ENCODE measurements around the gene DCXR.

The DCXR gene

DNA sequence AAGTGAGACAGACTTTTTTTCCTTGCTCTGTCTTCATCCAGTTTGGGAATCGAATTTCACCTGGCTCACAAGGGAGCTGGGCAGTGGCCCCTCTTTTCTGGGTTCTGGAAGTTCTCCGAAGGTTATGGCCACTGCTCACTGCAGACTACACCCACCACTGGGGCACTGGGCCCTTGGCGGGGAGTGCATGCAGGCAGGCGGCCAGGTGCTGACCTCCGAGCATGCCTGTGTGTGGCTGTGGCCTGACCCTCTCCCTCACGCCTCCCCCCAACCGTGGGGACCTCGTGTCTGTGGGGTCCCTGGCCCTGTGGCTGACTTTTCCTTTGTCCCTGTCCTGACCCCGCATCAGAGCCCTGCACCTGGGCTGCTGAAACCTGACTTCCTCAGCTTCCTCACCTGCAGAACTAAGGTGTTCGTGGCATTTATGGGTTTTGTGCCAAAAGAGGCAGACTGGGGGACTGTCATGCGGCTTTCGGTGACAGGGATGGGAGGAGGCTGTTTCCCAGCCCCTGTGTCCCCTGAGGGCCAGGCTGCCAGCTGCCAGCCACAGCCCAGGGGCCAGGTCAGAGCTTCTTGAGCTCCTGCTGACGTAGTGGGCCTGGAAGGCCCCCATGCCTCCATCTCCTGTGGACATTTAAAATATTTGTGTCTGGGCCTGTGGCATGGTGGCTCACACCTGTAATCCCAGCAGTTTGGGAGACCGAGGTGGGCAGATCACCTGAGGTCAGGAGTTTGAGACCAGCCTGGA lies 38.6 kb downstream of the DCXR start:
- DNase-seq (ENCODE audit: low read depth, low spot score), result no peak

- DNase-seq (ENCODE audit: low read depth, low spot score), result no peak
Measured at GRCh38 chr17:81998212-81998611, 39.3 kb downstream of the DCXR start.

GRCh38 chr17:81996757-81997441 lies 40.6 kb downstream of the DCXR start:
- no peak for DNase-seq (ENCODE audit: low read depth, low spot score)

GRCh38 chr17:81996232-81996756 lies 41.2 kb downstream of the DCXR start:
- no peak for DNase-seq (ENCODE audit: low read depth, low spot score)

GRCh38 chr17:81995463-81996231 lies 41.9 kb downstream of the DCXR start:
- DNase-seq (ENCODE audit: low read depth, low spot score), result no peak

- peak; percentile 28 for DNase-seq (ENCODE audit: low read depth, low spot score)
Measured at GRCh38 chr17:81994593-81995462, 42.7 kb downstream of the DCXR start.

DNA sequence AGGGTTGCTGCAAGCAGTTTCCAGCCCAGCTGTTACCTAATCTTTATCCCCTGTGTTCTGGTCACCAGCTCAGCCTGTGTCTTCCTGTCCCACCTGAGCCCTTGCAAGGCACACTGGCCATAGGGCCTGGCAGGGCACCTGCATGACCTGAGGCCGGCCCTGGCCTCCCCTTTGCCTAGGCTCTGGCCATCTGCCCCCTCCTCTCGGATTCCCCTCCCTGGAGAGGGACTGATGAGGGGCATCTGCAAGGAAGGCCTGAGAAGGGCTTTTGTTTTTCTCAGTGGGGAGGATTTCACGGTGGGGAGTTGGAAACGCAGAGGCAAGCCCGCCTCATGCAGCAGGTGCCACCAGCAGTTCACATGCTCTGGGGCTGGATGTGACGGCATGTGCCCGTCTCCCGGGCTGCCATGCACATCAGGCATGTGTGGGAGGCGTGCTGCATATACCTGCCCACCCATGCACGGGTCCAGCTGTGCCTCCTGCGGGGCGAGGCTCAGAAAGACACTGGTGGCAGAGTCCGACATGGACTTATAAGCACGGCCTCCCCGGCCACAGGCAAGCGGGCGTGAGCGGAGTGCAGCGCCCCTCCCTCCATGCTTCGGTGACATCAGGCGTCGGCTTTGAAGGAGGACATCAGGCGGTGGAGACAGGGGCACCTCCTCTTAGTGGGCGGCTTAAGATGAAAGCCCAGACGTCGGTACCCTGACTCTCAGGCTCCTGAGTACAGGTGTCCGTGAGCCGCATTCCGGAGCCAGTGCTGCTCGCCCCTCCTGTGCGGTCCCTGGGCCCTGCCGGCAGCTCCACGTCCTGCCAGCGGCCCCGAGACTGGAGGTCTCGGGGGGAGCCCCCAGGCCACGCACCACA lies 43.5 kb downstream of the DCXR start:
- DNase-seq (ENCODE audit: low read depth, low spot score), result no peak

DNA sequence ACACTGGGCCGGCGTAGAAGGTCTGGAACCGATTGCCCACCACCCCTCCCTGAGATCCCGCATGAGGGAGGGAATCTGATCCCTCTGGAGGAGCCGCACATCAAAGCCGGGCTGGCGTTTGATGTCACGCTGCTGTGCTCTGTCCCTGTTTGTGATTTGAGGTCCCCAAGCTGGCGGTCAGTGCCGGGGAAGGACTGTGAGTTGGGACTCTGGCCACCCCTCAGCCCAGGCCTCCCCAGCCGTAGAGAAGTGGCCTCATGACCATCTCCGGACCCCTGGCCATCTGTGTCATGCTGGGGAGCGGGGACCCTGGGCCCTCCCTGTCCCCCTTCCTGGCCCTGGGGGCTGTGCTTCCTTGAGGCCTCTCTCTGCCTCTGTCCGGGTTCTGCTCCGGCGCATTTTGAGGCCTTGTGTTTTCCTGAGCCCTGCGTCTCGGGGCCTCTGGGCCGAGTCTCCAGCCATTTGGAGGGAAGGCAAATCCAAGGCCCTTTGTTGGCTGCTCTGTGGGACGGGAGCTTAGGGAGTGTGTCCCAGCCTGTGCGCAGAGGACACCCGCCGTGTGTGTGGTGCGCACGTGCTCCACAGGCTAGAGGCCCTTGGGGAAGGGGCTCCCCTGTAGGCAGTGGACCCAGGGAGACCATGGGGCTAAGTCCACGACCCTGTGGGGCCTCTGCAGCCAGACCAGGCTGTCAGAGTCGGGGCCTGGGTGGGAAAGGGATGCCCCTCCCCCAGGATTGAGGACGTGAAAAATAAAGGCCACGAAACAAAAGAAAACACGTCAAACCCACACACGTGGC lies 45.0 kb downstream of the DCXR start:
- no peak for DNase-seq (ENCODE audit: low read depth, low spot score)

DNA sequence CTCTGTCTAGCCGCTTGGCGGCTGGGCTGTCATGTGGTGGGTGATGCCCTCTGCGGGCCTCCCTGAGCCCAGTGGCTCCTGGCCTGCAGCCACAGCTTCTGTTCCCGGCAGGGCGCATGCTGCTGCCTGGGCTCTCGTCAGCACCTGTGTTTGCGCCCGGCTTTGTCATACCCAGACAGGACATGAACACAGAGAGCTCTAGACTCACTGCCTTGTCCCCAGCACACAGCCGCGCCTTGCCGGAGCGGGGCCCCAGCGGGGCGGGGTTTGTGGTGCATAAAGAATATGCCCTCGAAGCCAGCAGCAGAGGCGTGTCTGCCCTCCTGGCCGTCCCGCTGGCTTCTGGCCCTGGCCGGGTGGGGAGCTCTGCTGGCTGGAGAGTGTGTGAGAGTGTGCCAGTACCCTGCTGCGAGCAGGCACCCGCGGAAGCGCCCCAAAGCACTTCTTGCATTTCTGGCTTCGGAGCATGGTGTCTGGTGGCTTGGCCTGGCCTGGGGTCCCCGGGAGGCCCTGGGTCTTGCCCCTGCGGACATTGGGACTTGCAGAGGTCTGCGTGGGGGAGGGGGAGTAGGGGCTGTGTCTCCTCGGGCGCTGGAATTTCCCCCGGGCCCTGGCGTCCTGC lies 45.7 kb downstream of the DCXR start:
- DNase-seq (ENCODE audit: low read depth, low spot score), result no peak

GRCh38 chr17:81990836-81991683 lies 46.4 kb downstream of the DCXR start:
- no peak for DNase-seq (ENCODE audit: low read depth, low spot score)

DNA sequence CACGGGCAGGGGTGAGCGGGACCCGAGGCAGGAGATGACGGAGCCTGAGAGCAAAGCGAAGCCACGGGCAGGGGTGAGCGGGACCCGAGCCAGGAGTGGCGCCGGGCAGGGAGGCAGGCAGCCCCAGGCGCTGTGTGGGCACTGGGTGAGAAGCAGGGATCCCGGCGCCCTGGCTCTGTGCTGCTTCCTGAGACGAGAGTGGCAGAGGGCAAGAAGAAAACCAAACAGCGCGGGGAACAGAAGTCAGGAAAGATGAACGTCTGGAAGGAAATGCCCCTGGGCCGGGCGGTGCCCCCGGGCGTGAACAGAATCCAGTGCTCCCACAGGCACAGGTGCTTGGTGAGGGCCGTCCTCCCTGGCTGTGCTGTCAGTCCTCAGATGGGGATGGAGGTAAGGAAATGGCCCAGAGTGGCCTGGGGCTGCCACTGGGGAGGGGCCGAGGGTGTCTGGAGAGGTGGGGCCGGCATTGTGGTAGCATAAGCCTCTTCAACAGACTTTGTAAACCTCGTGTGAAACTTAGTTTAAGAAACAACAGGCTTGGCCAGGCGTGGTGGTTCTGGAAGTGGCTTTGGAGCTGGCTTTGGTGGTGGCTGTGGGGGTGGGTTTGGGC lies 50.2 kb downstream of the DCXR start:
- no peak for DNase-seq (ENCODE audit: low read depth, low spot score)

GRCh38 chr17:81986606-81987005 lies 50.9 kb downstream of the DCXR start:
- no peak for DNase-seq (ENCODE audit: low read depth, low spot score)
